ENCODE results near the gene DNM1.

DNM1 gene

GRCh38 chr9:128280084-128280622 lies 77.0 kb downstream of the DNM1 start:
- no peak for DNase-seq

DNA sequence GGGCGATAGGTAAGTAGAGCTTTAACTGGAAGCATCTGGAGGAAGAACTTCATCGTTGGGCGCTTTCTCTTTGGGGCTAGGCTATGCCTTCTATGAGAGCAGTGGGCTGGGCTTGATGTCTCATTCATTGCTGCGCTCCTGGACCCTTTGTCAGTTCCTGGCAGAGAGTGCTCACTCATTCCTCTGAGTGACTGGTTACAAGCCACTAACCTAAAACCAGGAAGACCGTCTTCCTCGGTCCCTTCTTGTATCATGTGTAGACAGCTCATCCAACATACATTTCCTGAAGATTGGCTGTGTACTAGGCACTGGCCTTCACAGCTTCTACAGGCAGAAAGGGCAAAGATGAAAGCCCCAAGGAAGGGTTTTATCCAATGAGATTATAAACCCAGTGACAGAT lies 79.3 kb downstream of the DNM1 start:
- DNase-seq = no peak

GRCh38 chr9:128285033-128285784 lies 82.0 kb downstream of the DNM1 start:
- DNase-seq = no peak

DNA sequence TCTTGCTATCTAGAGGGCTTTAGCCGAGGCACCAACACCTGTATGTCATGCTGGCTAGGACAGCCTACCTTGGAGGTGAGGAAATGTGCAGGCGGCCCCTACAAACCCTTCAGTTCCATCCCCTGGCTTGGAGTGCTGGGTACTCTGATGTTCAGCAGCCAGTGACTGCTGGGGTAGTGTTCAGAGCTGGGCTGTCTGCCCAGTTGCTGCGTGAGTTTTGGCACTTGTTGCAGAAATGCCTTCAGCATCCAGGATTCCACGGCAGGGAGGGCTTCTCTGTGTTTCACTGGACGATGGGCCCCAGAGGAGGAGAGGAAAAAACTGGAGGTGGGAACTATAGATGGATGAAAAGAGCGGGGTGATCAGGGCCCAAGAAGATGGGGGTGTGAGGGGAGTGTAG lies 83.3 kb downstream of the DNM1 start:
- DNase-seq = no peak

DNA sequence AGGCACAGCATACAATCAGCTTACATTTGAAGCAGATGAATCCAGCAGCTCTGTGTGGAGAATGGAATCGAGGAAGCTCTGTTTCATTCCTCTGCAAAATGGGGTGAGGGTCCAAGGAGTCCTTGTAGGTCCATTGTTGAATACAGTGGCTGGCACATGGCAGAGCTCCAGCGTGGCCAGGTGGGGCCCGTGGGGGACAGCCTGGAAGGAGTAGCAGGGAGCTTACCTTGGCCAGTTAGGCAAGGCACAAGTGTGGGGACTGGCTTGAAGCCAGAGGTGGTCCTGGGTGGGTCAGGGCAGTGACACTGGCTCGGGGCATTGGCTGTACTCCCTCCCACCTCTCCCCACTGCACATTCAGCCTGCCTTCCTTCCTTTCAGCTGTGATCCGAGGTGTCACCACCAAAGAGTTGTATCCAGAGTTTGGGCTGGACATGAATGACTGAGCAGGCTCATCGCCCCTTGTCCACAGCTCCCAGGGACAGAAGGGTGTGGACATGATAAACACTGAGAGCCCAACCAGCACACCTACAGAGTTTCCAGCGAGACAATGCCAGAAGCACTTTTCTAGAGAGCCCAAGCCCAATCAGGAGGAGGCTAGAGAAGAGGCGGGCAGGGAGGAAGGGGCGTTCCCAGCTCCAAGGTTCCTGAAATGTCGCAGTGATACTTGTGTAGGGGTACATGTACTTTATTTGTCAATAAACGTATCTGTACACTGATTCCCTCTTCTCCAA lies 85.3 kb downstream of the DNM1 start:
- DNase-seq = no peak

DNA sequence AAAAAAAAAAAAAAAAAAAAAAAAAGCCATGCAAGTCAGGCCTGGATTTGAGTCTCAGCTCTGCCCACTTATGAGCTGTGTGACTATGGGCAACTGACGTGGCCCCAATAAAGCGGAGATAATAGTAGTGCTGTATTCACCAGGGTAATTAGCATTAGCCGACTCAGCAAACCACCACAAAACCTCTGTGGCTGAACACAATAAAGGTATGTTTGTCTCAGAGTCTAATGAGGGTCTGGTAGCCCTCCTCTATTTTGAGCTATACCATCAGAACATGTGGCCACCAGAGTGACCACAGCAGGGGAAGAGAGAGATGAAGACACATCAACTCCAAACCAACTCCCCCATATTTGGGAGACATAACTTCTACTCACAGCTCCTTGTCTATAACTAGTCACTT lies 88.8 kb downstream of the DNM1 start:
- DNase-seq = no peak

DNA sequence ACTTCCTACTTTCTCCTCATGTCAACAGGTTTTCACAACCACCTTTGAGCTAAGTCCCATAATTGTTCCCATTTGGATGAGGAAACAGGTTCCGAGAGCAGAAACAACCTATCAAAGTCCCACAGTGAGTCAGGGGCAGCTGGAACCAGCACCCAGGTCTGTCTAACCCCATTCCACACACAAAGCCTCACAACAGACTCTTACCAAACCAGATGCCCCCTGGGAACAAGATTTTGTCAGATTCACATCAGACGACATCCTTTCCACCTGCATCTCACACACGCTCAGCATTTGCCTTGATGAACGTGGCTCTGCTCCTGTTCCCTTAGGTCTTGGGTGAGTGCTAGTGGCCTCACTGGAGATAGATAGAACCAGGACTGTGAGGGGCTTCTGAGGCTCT lies 89.9 kb downstream of the DNM1 start:
- no peak for DNase-seq

DNA sequence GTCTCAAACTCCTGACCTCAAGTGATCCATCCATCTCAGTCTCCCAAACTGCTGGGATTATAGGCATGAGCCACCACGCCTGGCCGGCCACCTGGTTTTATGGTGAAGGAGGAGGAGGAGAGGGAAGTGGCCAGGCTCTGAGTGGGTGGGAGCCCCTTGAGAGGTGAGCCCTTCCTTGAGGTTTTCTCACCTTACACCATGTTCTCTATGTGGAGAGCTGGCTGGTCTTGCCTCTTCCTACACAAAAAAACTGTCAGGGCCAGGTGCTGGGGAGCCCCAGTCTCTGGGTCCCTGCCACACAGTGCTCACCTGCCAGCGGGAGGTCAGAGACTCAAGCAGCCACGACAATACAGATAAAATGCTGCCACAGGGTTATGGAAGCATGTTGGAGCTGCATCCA lies 91.0 kb downstream of the DNM1 start:
- DNase-seq = no peak

GRCh38 chr9:128296340-128297220 lies 93.4 kb downstream of the DNM1 start:
- no peak for DNase-seq

DNA sequence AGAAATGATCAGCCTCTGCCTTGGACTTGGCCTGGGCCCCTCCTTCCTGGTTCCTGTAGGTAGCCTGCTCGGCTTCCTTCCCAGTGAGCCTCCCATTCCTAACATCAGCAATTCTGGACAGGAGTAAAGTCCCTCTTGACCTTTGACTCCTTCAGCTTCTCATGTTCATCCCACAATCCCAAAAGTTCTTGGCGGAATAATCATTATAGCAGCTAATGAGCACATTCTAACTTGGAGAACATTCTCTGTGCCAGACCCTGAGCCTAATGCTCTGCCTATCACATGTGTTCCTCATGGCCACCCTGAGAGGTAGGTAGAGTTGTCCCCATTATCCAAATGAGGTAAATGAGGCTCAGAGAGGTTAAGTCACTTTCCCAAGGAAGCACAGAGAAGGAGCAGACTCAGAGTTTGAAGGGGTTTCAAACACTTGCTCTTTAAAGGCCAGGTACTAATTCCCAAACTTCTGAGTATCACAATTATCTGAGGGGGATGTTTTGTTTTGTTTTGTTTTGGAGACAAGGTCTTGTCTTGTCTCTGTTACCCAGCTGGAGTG lies 94.1 kb downstream of the DNM1 start:
- DNase-seq = no peak

DNA sequence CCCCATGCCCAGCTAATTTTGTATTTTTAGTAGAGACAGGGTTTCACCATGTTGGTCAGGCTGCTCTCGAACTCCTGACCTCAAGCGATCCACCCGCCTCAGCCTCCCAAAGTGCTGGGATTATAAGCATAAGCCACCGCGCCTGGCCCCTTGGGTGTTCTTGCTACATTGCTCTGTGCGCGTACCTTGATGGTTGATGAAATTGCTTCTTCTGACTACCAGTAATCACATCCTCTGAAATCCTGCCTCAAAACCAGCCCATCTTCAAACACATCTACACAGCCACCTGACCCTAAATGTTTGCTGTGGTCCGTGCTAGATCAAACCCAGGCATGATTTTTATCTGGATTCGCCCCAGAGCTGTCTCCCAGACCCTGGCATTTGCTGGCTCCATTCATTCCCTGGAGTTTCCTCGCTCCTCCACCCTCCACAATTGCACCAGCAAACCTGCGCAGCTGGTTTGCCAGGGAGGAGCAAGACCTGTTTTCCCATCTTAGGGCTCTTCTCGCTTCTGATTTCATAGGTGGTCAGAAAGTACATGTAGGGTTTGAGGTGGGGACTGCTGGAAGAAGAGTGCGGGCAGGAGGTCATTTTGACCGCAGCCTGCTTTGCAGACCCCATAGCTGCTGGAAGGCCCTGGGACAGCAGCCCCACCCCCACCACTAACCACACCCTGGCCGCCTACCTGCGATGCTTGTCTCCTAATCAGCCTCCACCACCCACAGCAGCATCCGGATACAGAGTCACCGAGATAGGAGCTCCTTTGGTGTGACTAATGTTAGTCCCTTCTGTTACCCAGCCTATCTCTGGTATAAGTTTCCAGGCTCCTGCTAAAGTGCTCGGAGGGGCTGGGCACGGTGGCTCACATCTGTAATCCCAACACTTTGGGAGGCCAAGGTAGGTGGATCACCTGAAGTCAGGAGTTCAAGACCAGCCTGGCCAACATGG lies 95.6 kb downstream of the DNM1 start:
- DNase-seq = no peak

DNA sequence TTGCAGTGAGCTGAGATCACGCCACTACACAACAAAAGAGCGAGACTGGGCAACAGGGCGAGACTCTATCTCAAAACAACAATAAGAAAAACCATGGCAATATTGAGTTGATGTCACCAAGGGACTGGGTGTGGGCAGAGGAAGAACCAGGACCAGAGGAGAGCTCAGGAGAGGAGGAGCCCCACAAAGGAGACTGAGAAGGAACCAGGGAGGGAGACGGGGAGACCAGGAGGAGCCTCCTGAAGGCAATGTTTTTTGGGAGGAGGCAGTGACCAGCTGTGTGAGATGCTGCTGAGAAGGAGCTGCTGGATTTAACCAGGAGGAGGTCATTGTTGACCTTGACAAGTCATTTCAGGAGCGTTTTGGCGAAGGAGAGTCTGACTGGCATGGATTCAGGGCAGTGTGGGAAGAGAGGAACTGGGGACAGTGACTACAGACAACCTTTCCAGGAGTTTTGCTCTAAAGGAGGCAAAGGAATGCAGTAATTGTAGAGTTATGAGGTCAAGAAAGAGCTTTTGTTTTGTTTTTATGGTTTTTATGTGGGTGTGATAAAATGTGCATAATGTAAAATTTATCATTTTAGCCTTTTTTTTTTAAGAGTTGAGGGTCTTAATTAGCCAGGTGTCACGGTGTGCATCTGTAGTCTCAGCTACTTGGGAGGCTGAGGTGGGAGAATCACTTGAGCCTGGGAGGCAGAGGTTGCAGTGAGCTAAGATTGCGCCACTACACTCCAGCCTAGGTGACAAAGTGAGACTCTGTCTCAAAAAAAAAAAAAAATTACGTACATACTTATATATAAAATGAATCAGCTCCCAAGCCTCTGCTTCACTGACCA lies 101.2 kb downstream of the DNM1 start:
- DNase-seq = no peak
